Measurements from ENCODE around the gene ACTR3. TPM values are rescaled to one million over a fixed set of nuclear protein-coding genes. Genes with fewer than 3 reads are reported as not detected.

Gene ACTR3
- total and polyA plus RNA-seq, 2 experiments from 2014 or later, result 63.7 to 137 TPM

GRCh38 chr2:113858764-113859163 lies 31.1 kb upstream of the ACTR3 start:
- no peak overlapping the region for H3K4me3 ChIP-seq
- no peak overlapping the region for H3K4me2 ChIP-seq
- Mint-ChIP-seq H3K9me3 (no peaks in the 10 kb centered on the region), H3K4me3 (no peak overlapping the region), H3K4me1 (no peaks in the 10 kb centered on the region), H3K27ac (no peak overlapping the region), H3K27me3 (ENCODE audit: insufficient read depth, low read depth, poor library complexity) (peaks cover 2% of the 10 kb centered on the region), H3K36me3 (ENCODE audit: low read depth) (no peaks in the 10 kb centered on the region)
- TF ChIP-seq POLR2AphosphoS5 (IDR thresholded peaks at IDR 0.05; ENCODE audit: low read depth), result no peak
- TF ChIP-seq, protein P1, sequence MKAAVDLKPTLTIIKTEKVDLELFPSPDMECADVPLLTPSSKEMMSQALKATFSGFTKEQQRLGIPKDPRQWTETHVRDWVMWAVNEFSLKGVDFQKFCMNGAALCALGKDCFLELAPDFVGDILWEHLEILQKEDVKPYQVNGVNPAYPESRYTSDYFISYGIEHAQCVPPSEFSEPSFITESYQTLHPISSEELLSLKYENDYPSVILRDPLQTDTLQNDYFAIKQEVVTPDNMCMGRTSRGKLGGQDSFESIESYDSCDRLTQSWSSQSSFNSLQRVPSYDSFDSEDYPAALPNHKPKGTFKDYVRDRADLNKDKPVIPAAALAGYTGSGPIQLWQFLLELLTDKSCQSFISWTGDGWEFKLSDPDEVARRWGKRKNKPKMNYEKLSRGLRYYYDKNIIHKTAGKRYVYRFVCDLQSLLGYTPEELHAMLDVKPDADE (IDR thresholded peaks at IDR 0.05), result no peak
- TF ChIP-seq ZNF462 (CRISPR knock-in tag; IDR thresholded peaks at IDR 0.05), result no peak
- no peak for TF ChIP-seq ZNF331 (CRISPR knock-in tag; IDR thresholded peaks at IDR 0.05; ENCODE audit: low read depth)
- TF ChIP-seq EZH2phosphoT487 (IDR thresholded peaks at IDR 0.05; ENCODE audit: unreplicated experiment), result no peak
- no peak for ATAC-seq
- no peak overlapping the region for H2AFZ ChIP-seq
- DNase-seq (ENCODE audit: low spot score), result no peak
- H4K20me1 ChIP-seq (replicated peaks; ENCODE audit: insufficient read depth), result no peaks in the 10 kb centered on the region
- no peaks in the 10 kb centered on the region for H3K4me1 ChIP-seq (ENCODE audit: insufficient read depth)
- H3K9me2 ChIP-seq (ENCODE audit: insufficient read depth), result no peaks in the 10 kb centered on the region
- H3K27ac ChIP-seq (ENCODE audit: low read depth), result no peak overlapping the region
- H3K36me3 ChIP-seq (ENCODE audit: insufficient read depth), result no peaks in the 10 kb centered on the region
- no peaks in the 10 kb centered on the region for H3K79me2 ChIP-seq (replicated peaks; ENCODE audit: insufficient read depth)
- no peaks in the 10 kb centered on the region for H3F3A ChIP-seq (replicated peaks; ENCODE audit: low read depth)
- H3K27me3 ChIP-seq (ENCODE audit: insufficient read depth), result peaks cover 12% of the 10 kb centered on the region

DNA sequence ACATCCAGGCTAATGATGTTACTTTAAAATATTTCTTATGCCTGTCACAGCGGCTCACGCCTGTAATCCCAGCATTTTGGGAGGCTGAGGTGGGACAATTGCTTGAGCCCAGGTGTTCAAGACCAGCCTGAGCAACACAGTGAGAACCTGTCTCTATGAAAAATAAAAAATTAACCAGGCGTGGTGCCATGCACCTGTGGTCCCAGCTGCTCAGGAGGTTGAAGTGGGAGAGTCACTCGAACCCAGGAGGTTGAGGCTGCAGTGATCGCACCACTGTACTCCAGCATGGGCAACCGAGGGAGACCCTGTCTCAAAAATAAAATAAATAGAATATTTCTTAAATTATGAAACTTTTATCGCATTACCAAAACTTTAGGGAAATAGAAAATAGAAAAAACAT lies 28.1 kb upstream of the ACTR3 start:
- no peaks in the 10 kb centered on the region for H3K36me3 Mint-ChIP-seq (ENCODE audit: low read depth)
- Histone ChIP-seq H3K4me2 (no peak overlapping the region), H3K4me3 (no peak overlapping the region), H2AFZ (no peak overlapping the region), H3K79me2 (replicated peaks; ENCODE audit: insufficient read depth) (no peaks in the 10 kb centered on the region), H3K27ac (ENCODE audit: low read depth) (no peak overlapping the region), H4K20me1 (replicated peaks; ENCODE audit: insufficient read depth) (no peaks in the 10 kb centered on the region), H3K4me1 (ENCODE audit: insufficient read depth) (no peaks in the 10 kb centered on the region), H3K36me3 (ENCODE audit: insufficient read depth) (no peaks in the 10 kb centered on the region), H3K9me2 (ENCODE audit: insufficient read depth) (no peaks in the 10 kb centered on the region), H3F3A (replicated peaks; ENCODE audit: low read depth) (no peaks in the 10 kb centered on the region), H3K27me3 (ENCODE audit: insufficient read depth) (peaks cover 40% of the 10 kb centered on the region)
- H3K4me1 Mint-ChIP-seq, result no peaks in the 10 kb centered on the region
- TF ChIP-seq STAT1 (IDR thresholded peaks at IDR 0.05; ENCODE audit: unreplicated experiment), result no peak
- TF ChIP-seq, protein P1 (IDR thresholded peaks at IDR 0.05), result no peak
- TF ChIP-seq ZNF114 (CRISPR knock-in tag; IDR thresholded peaks at IDR 0.05), result no peak
- TF ChIP-seq POLR2AphosphoS5 (IDR thresholded peaks at IDR 0.05; ENCODE audit: low read depth), result no peak
- TF ChIP-seq JUNB (IDR thresholded peaks at IDR 0.05; ENCODE audit: unreplicated experiment), result no peak
- DNase-seq (ENCODE audit: low spot score) (no peak), ATAC-seq (no peak)
- peaks cover 15% of the 10 kb centered on the region for H3K27me3 Mint-ChIP-seq (ENCODE audit: insufficient read depth, low read depth, poor library complexity)
- H3K4me3 Mint-ChIP-seq, result no peak overlapping the region
- H3K9me3 Mint-ChIP-seq, result no peaks in the 10 kb centered on the region
- no peak overlapping the region for H3K27ac Mint-ChIP-seq

Measured in GM23338 (cell line).